Measurements from ENCODE around the gene NFATC1.

- TF ChIP-seq CTCF (IDR thresholded peaks at IDR 0.05 in 4 of 5, conservative IDR thresholded peaks at IDR 0.05 in 1 of 5): no peak
- TF ChIP-seq POLR2A (IDR thresholded peaks at IDR 0.05): no peak
Observed at GRCh38 chr18:79367989-79368388, 27.7 kb upstream of the NFATC1 start.
